ENCODE results near the gene TOMM6.

The TOMM6 gene

DNA sequence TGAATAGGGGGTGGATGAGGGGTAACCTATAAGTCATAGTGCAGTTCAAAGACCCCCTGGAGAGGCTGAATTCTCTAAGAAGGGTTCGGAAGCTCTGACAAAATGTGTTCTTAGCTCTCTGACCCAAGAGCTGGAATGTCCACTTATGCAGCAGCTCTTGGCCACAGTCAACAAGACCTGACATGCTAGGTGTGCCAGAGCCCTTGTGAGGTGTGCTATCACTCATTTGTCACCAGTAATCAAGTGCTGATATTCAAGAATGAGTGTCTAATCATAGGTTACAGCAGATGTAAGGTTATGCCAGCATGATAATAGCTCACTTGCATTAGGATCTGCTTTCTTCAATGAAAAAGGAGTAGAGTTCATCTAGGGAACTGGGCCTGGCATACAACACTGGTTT is 28.1 kb downstream of the TOMM6 start:
- FAIRE-seq (no peak), DNase-seq (ENCODE audit: extremely low spot score, insufficient read length, low read depth) (no peak)

DNA sequence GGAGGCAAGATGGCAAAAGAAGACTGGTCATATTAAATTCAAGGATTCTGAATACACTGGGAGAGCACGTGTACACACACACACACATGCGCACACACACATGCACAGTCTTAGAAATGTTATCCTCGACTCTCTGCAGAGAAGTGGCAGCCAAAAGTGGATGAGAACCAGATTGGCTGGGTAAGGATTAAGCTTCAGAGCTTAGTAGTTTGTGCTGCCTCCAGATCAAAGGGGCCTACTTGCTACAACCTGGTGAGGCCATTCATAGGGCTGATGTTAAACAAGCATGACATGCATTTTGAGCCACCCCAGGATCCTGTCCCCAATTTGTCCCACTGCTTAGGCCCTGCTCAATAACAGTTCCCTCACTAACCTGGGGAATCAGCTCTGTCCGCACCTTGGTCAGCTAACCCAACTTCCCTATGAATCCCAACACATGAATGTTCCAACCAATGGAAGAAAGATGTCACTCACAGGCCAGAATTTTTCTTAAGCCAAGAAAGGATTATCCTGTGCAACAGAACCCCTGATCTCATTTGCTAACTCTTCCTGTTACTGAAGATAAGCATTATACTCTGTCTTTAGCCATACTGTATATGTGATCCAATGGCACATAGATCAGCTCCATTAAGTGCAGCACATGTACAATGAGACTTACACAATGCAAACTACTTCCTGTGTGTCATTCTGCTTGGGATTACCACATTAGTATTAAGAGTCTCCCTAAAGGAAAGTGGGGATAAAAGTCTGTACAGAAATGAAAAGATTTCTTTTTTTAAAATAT is 31.0 kb downstream of the TOMM6 start:
- no peak for DNase-seq (ENCODE audit: extremely low spot score, insufficient read length, low read depth)
- no peak for FAIRE-seq

DNA sequence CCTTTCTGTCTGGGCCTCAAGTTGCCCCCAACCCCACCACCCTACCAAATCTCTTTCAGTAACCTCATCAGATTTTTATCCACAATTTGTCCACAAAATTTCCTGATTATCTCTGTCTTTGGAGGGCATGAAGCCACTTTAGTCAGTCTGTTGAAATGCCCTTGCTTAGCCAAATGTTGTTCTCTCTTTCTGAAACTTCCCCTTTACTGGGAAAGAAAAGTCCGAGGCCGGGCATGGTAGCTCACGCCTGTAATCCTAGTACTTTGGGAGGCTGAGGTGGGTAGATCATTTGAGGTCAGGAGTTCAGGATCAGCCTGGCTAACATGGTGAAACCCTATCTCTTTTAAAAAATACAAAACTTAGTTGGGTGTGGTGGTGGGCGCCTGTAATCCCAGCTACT is 33.8 kb downstream of the TOMM6 start:
- DNase-seq (ENCODE audit: extremely low spot score, insufficient read length, low read depth) (no peak), FAIRE-seq (no peak)

DNA sequence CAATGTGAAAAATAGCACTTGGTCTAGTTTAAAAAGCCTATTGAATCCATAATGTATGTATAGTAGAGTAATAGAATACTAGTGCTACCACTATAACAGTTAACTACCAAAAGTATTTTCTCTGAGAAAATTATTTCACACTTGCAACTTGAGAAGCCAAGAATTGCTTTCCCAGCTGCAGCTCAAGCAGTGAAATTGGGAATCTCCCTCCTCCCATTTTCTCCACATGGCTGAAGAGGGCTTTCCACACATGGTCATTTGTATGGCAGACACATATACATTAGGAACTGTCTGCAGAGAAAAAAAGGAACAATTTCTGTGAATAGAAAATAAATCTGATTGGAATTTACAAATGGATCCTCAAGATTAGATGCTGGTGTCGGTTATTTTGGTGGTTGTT is 34.5 kb downstream of the TOMM6 start:
- FAIRE-seq (no peak), DNase-seq (ENCODE audit: extremely low spot score, insufficient read length, low read depth) (no peak)

DNA sequence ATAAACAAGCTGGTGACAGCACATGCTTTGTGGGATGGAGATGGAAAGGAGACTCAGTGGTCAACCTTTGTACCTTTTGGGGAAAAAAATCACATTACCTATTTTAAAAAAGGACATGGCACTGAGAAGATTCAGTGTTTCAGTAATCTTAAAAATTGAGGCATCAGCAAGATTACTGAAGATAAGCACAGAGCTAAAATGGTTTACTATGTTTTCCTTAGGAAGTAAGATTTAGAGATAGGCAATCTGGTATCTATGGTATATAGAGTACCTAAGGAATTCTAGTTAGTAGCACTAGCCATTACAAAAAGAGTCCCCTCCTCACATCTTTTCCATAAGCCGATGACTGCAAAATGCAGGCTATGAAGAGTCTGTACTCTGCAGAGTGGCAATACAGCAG is 35.7 kb downstream of the TOMM6 start:
- FAIRE-seq (no peak), DNase-seq (ENCODE audit: extremely low spot score, insufficient read length, low read depth) (no peak)

DNA sequence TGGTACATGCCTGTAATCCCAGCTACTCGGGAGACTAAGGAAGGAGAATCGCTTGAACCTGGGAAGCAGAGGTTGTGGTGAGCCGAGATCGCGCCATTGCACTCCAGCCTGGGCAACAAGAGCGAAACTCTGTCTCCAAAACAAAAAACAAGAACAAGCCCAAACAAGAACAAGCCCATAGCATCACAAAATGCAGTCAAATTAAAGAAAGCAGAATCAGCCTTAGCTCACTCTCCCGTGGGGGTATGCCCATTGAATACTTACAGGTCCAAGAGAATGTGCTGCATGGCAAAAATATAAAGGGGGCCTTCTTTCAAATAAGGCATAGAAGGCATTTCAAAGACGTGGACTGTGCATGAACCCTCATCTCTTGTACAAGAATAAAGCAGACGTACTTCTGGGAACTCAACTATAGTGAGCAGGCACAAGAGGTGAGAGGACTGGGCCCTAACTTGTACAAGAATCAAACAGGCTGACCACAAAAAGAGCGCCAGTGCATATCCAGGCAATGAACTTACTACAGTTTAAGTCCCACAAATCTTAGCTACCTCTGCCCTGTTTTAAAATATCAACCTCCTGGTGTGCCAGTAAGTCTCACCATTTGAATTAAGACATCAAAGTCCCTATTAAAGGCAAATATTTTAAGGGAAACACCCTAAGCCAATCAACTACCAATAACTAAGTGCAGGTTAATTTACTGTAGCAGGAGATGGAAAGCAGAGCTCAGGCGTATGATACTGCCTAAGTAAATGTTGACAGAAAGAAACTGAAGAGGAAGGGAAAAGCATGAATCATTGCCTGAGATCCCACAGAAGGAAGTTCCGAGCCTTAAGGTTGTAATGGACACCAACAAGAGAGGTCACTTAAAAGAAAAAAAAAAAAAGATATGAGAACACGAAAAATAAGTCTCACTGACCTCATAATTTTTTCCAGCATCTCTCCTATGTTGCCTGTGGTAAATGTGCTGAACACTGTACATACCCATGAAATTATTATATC is 37.4 kb downstream of the TOMM6 start:
- DNase-seq (ENCODE audit: extremely low spot score, insufficient read length, low read depth) (no peak), FAIRE-seq (no peak)

DNA sequence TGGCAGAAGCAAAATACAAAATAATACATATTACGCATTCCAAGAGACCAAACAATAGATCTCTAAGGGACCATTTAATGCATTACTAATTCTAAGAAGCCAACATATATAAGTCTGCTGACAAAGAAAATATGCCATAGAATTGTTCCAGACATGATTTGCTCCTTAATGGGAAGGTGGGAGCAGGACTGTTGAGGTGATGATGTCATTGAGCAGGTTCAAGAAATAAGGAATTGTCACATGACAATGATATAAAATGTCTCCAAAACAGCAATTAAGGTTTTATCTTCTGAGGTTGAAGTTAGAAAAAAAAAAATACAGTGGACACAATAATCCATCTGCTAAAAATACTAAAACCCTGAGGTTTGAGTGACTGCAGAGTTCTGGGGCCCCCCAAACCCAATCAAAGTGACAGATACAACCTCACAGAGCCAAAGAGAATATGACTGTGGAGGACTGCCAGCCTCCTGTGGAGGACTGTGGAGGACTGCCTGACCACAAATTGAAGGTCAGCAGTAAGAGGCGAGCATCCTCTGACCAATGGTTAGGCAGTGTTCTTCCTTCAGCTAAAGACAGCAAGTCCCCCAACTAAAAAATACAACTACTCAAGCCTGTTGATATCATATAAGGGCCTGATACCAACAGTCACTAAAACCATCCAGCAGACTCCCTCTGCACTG is 39.0 kb downstream of the TOMM6 start:
- DNase-seq (ENCODE audit: extremely low spot score, insufficient read length, low read depth) (no peak), FAIRE-seq (no peak)

DNA sequence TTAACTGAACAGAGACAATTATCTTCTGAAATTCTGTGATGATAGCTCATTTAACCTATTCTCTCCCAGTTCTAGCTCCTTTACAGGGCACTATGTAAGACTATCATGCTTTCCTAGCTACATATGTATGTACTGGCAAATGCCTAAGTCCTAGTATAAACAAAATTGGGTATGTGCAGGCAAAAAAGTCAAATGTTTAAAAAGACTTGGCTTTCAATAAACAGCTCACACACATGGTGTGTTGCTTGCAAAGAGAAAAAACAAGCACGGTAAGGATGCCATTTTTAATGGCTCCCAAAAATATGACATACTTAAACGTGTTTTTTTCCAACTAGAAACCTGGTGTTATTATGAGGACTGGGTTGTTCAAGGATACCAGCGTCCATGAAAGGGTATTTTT is 44.8 kb downstream of the TOMM6 start:
- DNase-seq (ENCODE audit: extremely low spot score, insufficient read length, low read depth), result no peak
- FAIRE-seq, result no peak

DNA sequence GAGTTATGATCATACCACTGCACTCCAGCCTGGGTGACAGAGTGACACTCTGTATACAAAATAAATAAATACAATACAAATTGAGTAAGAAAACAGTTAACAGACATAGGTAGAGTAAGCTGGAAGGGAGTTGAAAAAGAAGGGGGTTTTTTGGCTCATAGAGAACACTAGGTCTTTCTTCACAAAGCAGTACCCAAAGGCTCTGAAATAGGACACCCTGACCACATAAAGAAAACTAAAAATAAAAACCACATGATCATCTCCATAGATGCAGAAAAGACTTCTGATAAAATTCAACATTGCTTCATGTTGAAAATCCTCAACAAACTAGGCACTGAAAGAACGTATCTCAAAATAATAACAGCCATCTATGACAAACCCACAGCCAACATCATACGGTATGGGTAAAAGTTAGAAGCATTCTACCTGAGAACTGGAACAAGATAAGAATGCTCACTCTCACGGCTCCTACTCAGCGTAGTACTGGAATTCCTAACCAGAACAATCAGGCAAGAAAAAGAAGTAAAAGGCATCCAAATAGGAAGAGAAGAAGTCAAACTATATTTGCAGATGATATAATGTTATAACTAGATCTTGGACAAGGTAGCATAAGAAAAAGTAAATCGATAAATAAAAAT is 48.6 kb downstream of the TOMM6 start:
- DNase-seq (ENCODE audit: extremely low spot score, insufficient read length, low read depth) (no peak), FAIRE-seq (no peak)

DNA sequence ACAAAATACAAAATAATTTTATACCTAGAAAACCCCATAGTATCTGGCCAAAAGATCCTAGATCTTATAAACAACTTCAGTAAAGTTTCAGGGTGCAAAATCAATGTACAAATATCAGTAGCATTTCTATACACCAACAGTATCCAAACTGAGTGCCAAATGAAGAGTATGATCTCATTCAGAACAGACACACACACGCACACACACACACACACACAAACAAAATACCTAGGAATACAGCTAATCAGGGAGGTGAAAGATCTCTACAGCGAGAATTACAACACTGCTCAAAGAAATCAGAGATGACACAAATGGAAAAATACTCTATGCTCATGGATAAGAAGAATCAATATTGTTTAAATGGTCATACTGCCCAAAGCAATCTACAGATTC is 49.2 kb downstream of the TOMM6 start:
- FAIRE-seq, result no peak
- no peak for DNase-seq (ENCODE audit: extremely low spot score, insufficient read length, low read depth)
